Prostate gland (tissue), 2 donors: ENCODE data around the gene LAMA2.

Experiments
- CTCF ChIP-seq, 4 experiments: fragments of 200-600 bp in 2 of 4; fragments of 450-650 bp in 2 of 4; sonication (generic) in 2 of 4; IDR thresholded peaks; 1 replicate in 3 of 4; 2 replicates in 1 of 4; pipeline ENCODE4 v1.5.1; 2016 to 2019; ENCODE audit warnings: antibody characterized with exemption in 4 of 4, mild to moderate bottlenecking in 2 of 4, moderate library complexity in 2 of 4
- POLR2A ChIP-seq: fragments of 450-650 bp; IDR thresholded peaks from one replicate; pipeline ENCODE4 v1.6.1; 2016; ENCODE audit warnings: antibody characterized with exemption, mild to moderate bottlenecking
- POLR2AphosphoS5 ChIP-seq: sonication (generic); formaldehyde crosslinking; IDR thresholded peaks from one replicate; pipeline ENCODE4 v1.6.1; 2017; ENCODE audit warnings: antibody characterized with exemption

- TF ChIP-seq CTCF (IDR thresholded peaks at IDR 0.05) = no peak
- TF ChIP-seq POLR2AphosphoS5 = no peak
- no peak for TF ChIP-seq POLR2A
Measured at GRCh38 chr6:129055796-129056195, 172.9 kb downstream of the LAMA2 start.
